ENCODE measurements around the gene RAD51B.

The RAD51B gene

GRCh38 chr14:68643673-68644072 lies 824.1 kb downstream of the RAD51B start:
- no peaks in the 10 kb centered on the region for H4K20me1 ChIP-seq (ENCODE audit: insufficient read depth, low read length)
- no peaks in the 10 kb centered on the region for H3K9me2 ChIP-seq (replicated peaks; ENCODE audit: insufficient read depth, low read length)
- H2AFZ ChIP-seq (ENCODE audit: low read length) = no peak overlapping the region
- H3K4me3 ChIP-seq (ENCODE audit: low read length) = no peak overlapping the region
- no peaks in the 10 kb centered on the region for H3K27me3 ChIP-seq (replicated peaks; ENCODE audit: insufficient read depth, low read length)
- H3K79me2 ChIP-seq (ENCODE audit: low read length) = no peaks in the 10 kb centered on the region
- no peaks in the 10 kb centered on the region for H3K4me1 ChIP-seq (ENCODE audit: low read length)
- no peak overlapping the region for H3K27ac ChIP-seq (ENCODE audit: low read length)
- no peaks in the 10 kb centered on the region for H3K36me3 ChIP-seq (replicated peaks; ENCODE audit: insufficient read depth, low read length)
- H3K4me2 ChIP-seq (ENCODE audit: low read depth, low read length) = no peak overlapping the region
- no peak for DNase-seq
- H3K9ac ChIP-seq (ENCODE audit: low read length) = no peak overlapping the region
- no peaks in the 10 kb centered on the region for H3K9me3 ChIP-seq (replicated peaks; ENCODE audit: insufficient read depth, low read length)
- TF ChIP-seq, protein P1, sequence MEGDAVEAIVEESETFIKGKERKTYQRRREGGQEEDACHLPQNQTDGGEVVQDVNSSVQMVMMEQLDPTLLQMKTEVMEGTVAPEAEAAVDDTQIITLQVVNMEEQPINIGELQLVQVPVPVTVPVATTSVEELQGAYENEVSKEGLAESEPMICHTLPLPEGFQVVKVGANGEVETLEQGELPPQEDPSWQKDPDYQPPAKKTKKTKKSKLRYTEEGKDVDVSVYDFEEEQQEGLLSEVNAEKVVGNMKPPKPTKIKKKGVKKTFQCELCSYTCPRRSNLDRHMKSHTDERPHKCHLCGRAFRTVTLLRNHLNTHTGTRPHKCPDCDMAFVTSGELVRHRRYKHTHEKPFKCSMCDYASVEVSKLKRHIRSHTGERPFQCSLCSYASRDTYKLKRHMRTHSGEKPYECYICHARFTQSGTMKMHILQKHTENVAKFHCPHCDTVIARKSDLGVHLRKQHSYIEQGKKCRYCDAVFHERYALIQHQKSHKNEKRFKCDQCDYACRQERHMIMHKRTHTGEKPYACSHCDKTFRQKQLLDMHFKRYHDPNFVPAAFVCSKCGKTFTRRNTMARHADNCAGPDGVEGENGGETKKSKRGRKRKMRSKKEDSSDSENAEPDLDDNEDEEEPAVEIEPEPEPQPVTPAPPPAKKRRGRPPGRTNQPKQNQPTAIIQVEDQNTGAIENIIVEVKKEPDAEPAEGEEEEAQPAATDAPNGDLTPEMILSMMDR (IDR thresholded peaks at IDR 0.05; ENCODE audit: low read length) = no peak
- TF ChIP-seq EZH2phosphoT487 (IDR thresholded peaks at IDR 0.05; ENCODE audit: low read length) (no peak), EZH2 (optimal IDR thresholded peaks at IDR 0.05; ENCODE audit: low read depth, low read length) (no peak)
- no peaks in the 10 kb centered on the region for H3F3A ChIP-seq (ENCODE audit: insufficient read depth, low read length)

GRCh38 chr14:68644101-68644500 lies 824.5 kb downstream of the RAD51B start:
- Histone ChIP-seq H3K9ac (ENCODE audit: low read length) (no peak overlapping the region), H3K4me3 (ENCODE audit: low read length) (no peak overlapping the region), H2AFZ (ENCODE audit: low read length) (no peak overlapping the region), H3K79me2 (ENCODE audit: low read length) (no peaks in the 10 kb centered on the region), H3K9me3 (replicated peaks; ENCODE audit: insufficient read depth, low read length) (no peaks in the 10 kb centered on the region), H4K20me1 (ENCODE audit: insufficient read depth, low read length) (no peaks in the 10 kb centered on the region), H3K36me3 (replicated peaks; ENCODE audit: insufficient read depth, low read length) (no peaks in the 10 kb centered on the region), H3K27ac (ENCODE audit: low read length) (no peak overlapping the region), H3F3A (ENCODE audit: insufficient read depth, low read length) (no peaks in the 10 kb centered on the region), H3K4me1 (ENCODE audit: low read length) (no peaks in the 10 kb centered on the region), H3K9me2 (replicated peaks; ENCODE audit: insufficient read depth, low read length) (no peaks in the 10 kb centered on the region), H3K27me3 (replicated peaks; ENCODE audit: insufficient read depth, low read length) (no peaks in the 10 kb centered on the region), H3K4me2 (ENCODE audit: low read depth, low read length) (no peak overlapping the region)
- no peak for TF ChIP-seq EZH2 (optimal IDR thresholded peaks at IDR 0.05; ENCODE audit: low read depth, low read length)
- no peak for TF ChIP-seq EZH2phosphoT487 (IDR thresholded peaks at IDR 0.05; ENCODE audit: low read length)
- TF ChIP-seq, protein P1 (IDR thresholded peaks at IDR 0.05; ENCODE audit: low read length) = no peak
- no peak for DNase-seq

DNA sequence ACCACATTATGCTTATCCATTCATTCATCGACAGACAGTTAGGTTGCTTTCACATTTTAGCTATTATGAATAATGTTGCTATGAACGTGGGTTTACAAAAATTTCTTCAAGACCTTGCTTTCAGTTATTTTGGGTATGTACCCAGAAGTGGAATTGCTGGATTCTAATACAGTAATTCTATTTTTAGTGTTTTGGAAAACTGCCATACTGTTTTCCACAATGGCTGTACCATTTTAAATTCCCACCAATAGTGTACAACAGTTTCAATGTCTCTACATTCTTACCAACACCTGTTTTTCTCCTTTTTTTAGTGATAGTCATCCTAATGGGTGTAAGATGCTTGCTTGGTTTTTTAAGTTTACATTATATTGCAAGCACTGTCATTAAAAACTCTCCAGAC lies 825.8 kb downstream of the RAD51B start:
- Histone ChIP-seq H3F3A (ENCODE audit: insufficient read depth, low read length) (no peaks in the 10 kb centered on the region), H3K4me3 (ENCODE audit: low read length) (no peak overlapping the region), H3K27ac (ENCODE audit: low read length) (no peak overlapping the region), H3K4me2 (ENCODE audit: low read depth, low read length) (no peak overlapping the region), H4K20me1 (ENCODE audit: insufficient read depth, low read length) (no peaks in the 10 kb centered on the region), H3K9ac (ENCODE audit: low read length) (no peak overlapping the region), H3K27me3 (replicated peaks; ENCODE audit: insufficient read depth, low read length) (no peaks in the 10 kb centered on the region), H3K9me3 (replicated peaks; ENCODE audit: insufficient read depth, low read length) (no peaks in the 10 kb centered on the region), H3K9me2 (replicated peaks; ENCODE audit: insufficient read depth, low read length) (no peaks in the 10 kb centered on the region), H3K4me1 (ENCODE audit: low read length) (no peaks in the 10 kb centered on the region), H3K79me2 (ENCODE audit: low read length) (no peaks in the 10 kb centered on the region), H2AFZ (ENCODE audit: low read length) (no peak overlapping the region), H3K36me3 (replicated peaks; ENCODE audit: insufficient read depth, low read length) (no peaks in the 10 kb centered on the region)
- no peak for DNase-seq
- TF ChIP-seq EZH2 (optimal IDR thresholded peaks at IDR 0.05; ENCODE audit: low read depth, low read length) = no peak
- TF ChIP-seq, protein P1 (IDR thresholded peaks at IDR 0.05; ENCODE audit: low read length) = no peak
- no peak for TF ChIP-seq EZH2phosphoT487 (IDR thresholded peaks at IDR 0.05; ENCODE audit: low read length)
